ENCODE data around the gene HHLA2.

Gene HHLA2

GRCh38 chr3:108401836-108402235 is 105.5 kb downstream of the HHLA2 start:
- TF ChIP-seq CTCF (IDR thresholded peaks at IDR 0.05; ENCODE audit: insufficient read depth, low read depth, low read length, missing control alignments) = no peak
- DNase-seq (ENCODE audit: low read depth) = no peak
- no peak overlapping the region for H3K4me3 ChIP-seq (ENCODE audit: low read length)

GRCh38 chr3:108403198-108403597 is 106.8 kb downstream of the HHLA2 start:
- no peak for DNase-seq (ENCODE audit: low read depth)
- TF ChIP-seq CTCF (IDR thresholded peaks at IDR 0.05; ENCODE audit: insufficient read depth, low read depth, low read length, missing control alignments) = no peak
- no peak overlapping the region for H3K4me3 ChIP-seq (ENCODE audit: low read length)

- no peak for TF ChIP-seq CTCF (IDR thresholded peaks at IDR 0.05; ENCODE audit: insufficient read depth, low read depth, low read length, missing control alignments)
- H3K4me3 ChIP-seq (ENCODE audit: low read length) = no peak overlapping the region
These were observed 107.5 kb downstream of the HHLA2 start for GRCh38 chr3:108403686-108404345.

GRCh38 chr3:108404368-108404767 is 108.0 kb downstream of the HHLA2 start:
- no peak for DNase-seq (ENCODE audit: low read depth)
- no peak for TF ChIP-seq CTCF (IDR thresholded peaks at IDR 0.05; ENCODE audit: insufficient read depth, low read depth, low read length, missing control alignments)
- no peak overlapping the region for H3K4me3 ChIP-seq (ENCODE audit: low read length)

More at GRCh38 chr3:108403686-108404345, 107.5 kb downstream of the HHLA2 start:
- DNase-seq (ENCODE audit: low read depth) = no peak

- DNase-seq (ENCODE audit: low read depth) = no peak
- TF ChIP-seq CTCF (IDR thresholded peaks at IDR 0.05; ENCODE audit: insufficient read depth, low read depth, low read length, missing control alignments) = no peak
- H3K4me3 ChIP-seq (ENCODE audit: low read length) = no peak overlapping the region
These were observed 109.8 kb downstream of the HHLA2 start for GRCh38 chr3:108406063-108406660.

- TF ChIP-seq CTCF (IDR thresholded peaks at IDR 0.05; ENCODE audit: insufficient read depth, low read depth, low read length, missing control alignments) = peak; percentile 87
- DNase-seq (ENCODE audit: low read depth) = peak; percentile 77
- H3K4me3 ChIP-seq (ENCODE audit: low read length) = no peak overlapping the region
These were observed 110.4 kb downstream of the HHLA2 start for GRCh38 chr3:108406661-108407206.

All from epithelial cell of esophagus (primary cell).